Stimulated activated CD8-positive, alpha-beta memory T cell treated with anti-CD3 and anti-CD28 coated beads, Interleukin-4, amount 100 ng/mL, for 4 hours (primary cell): ENCODE data around the gene ESR2.

Experiments
- DNase-seq, 2 donors: peaks; one replicate each; pipeline ENCODE4 v3.0.0-alpha.2; 2020; ENCODE audit warnings: low read depth in 2 of 2, low spot score in 1 of 2

Gene ESR2

GRCh38 chr14:64266239-64266638 lies 27.9 kb downstream of the ESR2 start:
- no peak for DNase-seq

- no peak for DNase-seq
These were observed 28.9 kb downstream of the ESR2 start for GRCh38 chr14:64265222-64265621.

- DNase-seq, result no peak
These were observed 33.8 kb downstream of the ESR2 start for GRCh38 chr14:64260418-64260817.

DNA sequence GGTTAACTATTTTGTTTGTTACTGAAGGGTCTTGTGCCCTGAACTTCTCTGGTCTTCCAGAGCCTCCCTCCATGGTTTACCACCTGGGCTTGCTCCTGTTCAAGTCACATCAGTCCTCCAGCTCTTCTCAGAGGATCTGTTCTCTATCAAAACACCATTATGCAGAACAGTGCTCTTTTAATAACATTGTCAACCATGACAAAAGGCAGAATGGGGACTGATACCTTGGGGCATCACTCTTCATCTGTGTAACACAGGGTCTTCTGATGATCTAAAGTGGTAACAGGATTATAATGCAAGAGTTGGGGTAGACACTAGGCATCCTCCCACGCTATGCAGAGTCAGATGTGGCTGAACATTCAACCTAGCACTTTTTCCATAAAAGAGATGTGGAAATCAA lies 38.4 kb downstream of the ESR2 start:
- DNase-seq, result no peak

GRCh38 chr14:64253672-64254071 lies 40.5 kb downstream of the ESR2 start:
- no peak for DNase-seq

GRCh38 chr14:64249363-64249762 lies 44.8 kb downstream of the ESR2 start:
- DNase-seq, result no peak

- no peak for DNase-seq
These were observed 45.5 kb downstream of the ESR2 start for GRCh38 chr14:64248689-64249088.

DNA sequence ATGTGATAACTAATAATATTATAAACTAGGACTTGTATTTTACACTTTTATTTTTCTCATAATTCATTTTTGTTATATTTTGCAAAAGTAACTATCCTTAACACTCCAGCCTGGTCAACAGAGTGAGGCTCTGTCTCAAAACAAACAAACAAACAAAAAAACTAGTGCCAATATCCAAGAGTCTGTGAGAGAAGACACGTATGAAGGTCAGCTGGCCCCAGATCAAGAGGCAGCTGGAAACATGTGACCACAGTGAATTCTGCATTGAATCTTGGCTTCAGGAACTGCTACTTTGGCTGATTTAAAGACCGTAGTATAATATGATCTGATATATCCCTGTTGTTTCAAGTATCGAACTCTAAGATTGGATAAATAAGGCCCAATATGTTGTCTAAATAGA lies 47.0 kb downstream of the ESR2 start:
- DNase-seq, result no peak

DNA sequence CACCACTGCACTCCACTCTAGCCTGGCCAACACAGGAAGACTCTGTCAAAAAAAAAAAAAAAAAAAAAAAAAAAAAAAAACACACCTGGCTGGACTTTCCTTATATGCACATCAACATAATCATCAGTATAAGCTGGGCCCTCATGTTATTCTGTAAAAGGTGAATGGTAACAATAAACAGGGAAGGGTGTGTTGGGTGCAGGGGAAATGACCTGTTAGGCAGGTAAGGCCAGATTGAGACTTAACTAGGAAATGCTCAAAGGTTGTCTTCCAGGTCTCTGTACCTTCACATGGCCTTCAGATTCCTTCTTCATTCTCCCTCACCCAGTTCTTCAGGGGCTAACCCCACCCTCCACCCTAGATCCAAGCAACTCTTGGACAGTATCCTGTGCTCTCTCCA lies 47.5 kb downstream of the ESR2 start:
- no peak for DNase-seq

- DNase-seq, result no peak
These were observed 48.7 kb downstream of the ESR2 start for GRCh38 chr14:64245491-64245890.

DNA sequence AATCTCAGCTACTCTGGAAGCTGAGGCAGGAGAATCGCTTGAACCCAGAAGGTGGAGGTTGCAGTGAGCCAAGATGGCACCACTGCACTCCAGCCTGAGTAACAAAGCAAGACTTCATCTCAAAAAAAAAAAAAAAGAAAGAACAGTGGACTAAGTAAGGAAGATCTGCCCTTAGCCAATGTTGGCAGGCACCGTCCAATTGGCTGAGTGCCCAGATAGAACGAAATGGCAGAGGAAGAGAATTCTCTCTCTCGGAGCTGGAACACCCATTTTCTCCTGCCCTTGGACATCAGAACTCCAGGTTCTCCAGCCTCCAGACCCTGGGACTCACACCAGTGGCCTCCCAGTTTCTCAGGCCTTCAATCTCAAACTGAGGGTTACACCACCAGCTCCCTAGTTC lies 49.9 kb downstream of the ESR2 start:
- DNase-seq, result no peak

- DNase-seq, result no peak
These were observed 55.5 kb downstream of the ESR2 start for GRCh38 chr14:64238631-64239030.

DNA sequence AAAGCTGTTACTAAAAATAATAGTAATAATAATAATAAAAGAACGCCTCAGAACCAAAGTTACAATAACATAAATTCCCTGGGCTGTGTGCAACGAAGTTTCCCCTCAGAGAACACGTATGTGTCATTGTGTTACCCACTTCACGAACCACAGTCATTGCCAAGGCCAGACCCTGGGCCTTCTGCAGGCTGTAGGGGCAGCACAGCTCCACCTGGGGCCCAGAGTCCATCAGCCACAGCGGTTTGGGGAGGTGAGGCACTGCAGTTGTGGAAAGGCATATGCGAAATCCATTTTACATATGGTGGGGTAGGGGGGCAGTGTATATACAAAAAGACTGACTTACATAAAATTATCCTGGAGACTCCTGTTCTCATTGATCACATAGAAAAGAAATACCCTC lies 56.1 kb downstream of the ESR2 start:
- DNase-seq, result no peak

GRCh38 chr14:64235652-64236640 lies 58.2 kb downstream of the ESR2 start:
- DNase-seq, result no peak

GRCh38 chr14:64234877-64235651 lies 59.1 kb downstream of the ESR2 start:
- DNase-seq, result no peak

DNA sequence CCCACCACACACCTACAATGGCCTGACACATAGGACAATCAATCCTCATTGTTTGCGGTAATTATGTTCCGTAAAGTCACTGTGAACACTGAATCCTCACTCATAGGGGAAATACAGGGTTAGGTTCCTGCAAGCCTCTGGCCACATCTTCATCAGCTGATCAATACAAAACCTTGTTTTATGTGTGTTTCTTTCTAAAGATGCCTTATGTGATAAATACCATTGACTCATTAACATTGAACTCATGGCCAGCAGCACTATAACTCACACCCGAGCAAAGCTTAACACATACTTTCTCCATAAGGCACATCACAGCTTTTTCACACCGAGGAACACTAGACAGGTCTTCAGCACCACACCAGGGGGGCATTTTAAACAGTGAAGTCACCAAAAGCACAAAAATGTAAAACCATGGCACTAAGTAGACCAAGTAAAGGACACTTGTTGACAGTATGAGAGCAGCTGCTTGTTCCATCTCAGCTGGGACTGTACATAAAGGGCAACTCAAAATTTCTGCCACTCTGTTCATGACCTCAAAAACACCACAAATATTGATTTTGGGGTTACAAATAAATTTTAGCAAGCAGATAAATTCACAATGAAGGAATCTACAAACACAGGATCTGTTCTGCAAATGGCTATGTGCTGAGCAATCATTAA lies 60.5 kb downstream of the ESR2 start:
- no peak for DNase-seq

DNA sequence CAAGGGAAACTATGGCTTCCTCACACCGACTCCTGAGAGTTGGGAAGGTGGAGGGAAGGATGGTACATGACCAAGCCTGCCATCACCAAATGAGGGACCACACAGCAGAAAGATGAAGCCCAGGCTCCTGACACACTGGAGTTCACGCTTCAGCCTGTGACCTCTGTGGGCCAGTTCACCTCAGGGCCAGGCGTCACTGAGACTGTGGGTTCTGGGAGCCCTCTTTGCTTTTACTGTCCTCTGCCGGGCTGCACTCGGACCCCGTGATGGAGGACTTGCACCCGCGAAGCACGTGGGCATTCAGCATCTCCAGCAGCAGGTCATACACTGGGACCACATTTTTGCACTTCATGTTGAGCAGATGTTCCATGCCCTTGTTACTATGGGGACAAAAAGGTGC lies 61.2 kb downstream of the ESR2 start:
- no peak for DNase-seq

GRCh38 chr14:64232095-64232838 lies 61.9 kb downstream of the ESR2 start:
- no peak for DNase-seq

DNA sequence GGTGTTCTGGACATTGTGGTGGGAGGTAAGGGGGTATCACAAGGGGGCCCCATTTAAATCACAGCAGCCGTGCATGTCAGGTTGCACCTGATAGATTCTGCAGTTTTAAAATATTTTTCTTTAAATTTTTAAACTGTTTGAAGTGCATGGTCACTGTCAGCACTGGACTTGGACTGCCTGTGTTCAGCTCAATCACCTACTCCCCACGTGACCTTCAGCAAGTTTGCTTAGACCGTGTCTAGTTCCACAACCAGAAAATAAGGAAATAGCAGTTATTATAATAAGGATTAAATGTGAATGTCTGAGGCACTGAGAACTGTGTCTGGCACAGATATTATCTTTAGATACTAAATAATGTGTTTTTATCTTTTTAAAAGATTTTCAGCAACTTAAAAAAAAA lies 64.7 kb downstream of the ESR2 start:
- no peak for DNase-seq

DNA sequence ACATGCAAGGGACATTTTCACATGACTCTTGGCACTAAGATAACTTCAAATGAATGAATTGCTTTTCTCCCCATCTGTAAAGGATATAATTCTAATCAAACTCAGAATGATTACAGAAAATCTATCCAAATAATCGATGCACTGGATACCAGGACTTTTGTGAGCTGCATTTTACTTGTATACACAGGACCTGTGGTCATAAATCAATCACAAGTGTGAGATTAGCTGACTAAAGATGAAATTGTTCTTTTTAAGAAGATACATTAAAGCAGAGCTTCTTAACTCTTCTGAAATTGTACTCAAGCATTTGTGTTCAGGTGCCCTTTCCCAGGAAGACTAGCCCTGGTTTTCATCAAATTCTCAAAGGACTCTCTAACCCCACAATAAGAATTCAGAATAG lies 66.3 kb downstream of the ESR2 start:
- DNase-seq, result no peak

GRCh38 chr14:64225151-64225757 lies 68.9 kb downstream of the ESR2 start:
- no peak for DNase-seq
